H1 (cell line): ENCODE measurements around the gene YWHAE. TPM values are rescaled to one million over a fixed set of nuclear protein-coding genes. Genes with fewer than 3 reads are reported as not detected.

ENCODE experiments used
- CTCF ChIA-PET: fragments of 300-600 bp; sonication (Branson Sonifier 250); formaldehyde crosslinking; loops from one replicate; lab custom pipeline; 2021; ENCODE audit not compliant: partially characterized antibody; lab: Charles Lee
- POLR2A ChIA-PET: fragments of 300-600 bp; sonication (Branson Sonifier 250); formaldehyde crosslinking; loops from one replicate; lab custom pipeline; 2021; ENCODE audit warnings: inconsistent platforms; ENCODE audit not compliant: partially characterized antibody; lab: Charles Lee
- DNase-seq, 2 experiments: peaks; one replicate each; pipeline versions ENCODE4 v3.0.0 to v3.0.0-alpha.2; 2010 to 2022; ENCODE audit warnings: low spot score in 2 of 2, low read depth in 1 of 2, mixed read lengths in 1 of 2
- FAIRE-seq: peaks from 2 replicates; lab custom pipeline; 2011; peaks lifted over from hg19 to GRCh38; lab: Jason Lieb, UNC
- H2AFZ ChIP-seq: 2 replicates; pipeline ENCODE4 v1.8.1; 2012; ENCODE audit warnings: low read length, inconsistent platforms
- H2AK5ac ChIP-seq: 2 replicates; pipeline ENCODE4 v1.6.1; 2013; ENCODE audit warnings: low read depth, low read length
- H2BK120ac ChIP-seq: replicated peaks from 2 replicates; pipeline ENCODE3; 2013; ENCODE audit warnings: low read depth, low read length, inconsistent platforms
- H2BK12ac ChIP-seq: 2 replicates; pipeline ENCODE4 v1.6.1; 2013; ENCODE audit warnings: low read depth, low read length
- H2BK15ac ChIP-seq: 2 replicates; pipeline ENCODE4 v1.6.1; 2013; ENCODE audit warnings: low read length
- H2BK20ac ChIP-seq: 2 replicates; pipeline ENCODE4 v1.6.1; 2013; ENCODE audit warnings: low read length
- H2BK5ac ChIP-seq: 2 replicates; pipeline ENCODE4 v1.6.1; 2013; ENCODE audit warnings: low read depth, low read length
- H3K14ac ChIP-seq: 2 replicates; pipeline ENCODE4 v1.6.1; 2013; ENCODE audit warnings: inconsistent platforms; ENCODE audit not compliant: insufficient read length
- H3K18ac ChIP-seq: 2 replicates; pipeline ENCODE4 v1.6.1; 2013; ENCODE audit warnings: low read length; ENCODE audit errors: extremely low read depth
- H3K23ac ChIP-seq: 2 replicates; pipeline ENCODE4 v1.6.1; 2013; ENCODE audit warnings: inconsistent platforms; ENCODE audit not compliant: insufficient read length
- H3K23me2 ChIP-seq: 2 replicates; pipeline ENCODE4 v1.6.1; 2013; ENCODE audit warnings: low read depth, low read length
- H3K27ac ChIP-seq: 2 replicates; pipeline ENCODE4 v1.6.1; 2011; ENCODE audit warnings: low read depth, low read length, inconsistent platforms
- H3K27me3 ChIP-seq, 4 experiments: replicated peaks in 1 of 4; 1 replicate in 1 of 4; 2 replicates in 3 of 4; pipeline versions ENCODE4 v1.6.1 to v1.8.1; 2011 to 2013; ENCODE audit warnings: low read length in 3 of 4, mild to moderate bottlenecking in 3 of 4, inconsistent platforms in 2 of 4, mixed read lengths in 2 of 4, moderate library complexity in 1 of 4; ENCODE audit not compliant: control insufficient read depth in 3 of 4, insufficient read depth in 3 of 4; ENCODE audit errors: extremely low read depth in 1 of 4
- H3K36me3 ChIP-seq, 4 experiments: 2 replicates each; pipeline versions ENCODE4 v1.6.1 to v1.8.1; 2011 to 2013; ENCODE audit warnings: mild to moderate bottlenecking in 4 of 4, low read length in 3 of 4, moderate library complexity in 2 of 4, control low read depth in 1 of 4, inconsistent platforms in 1 of 4; ENCODE audit not compliant: insufficient read depth in 4 of 4, control insufficient read depth in 2 of 4
- H3K4ac ChIP-seq: replicated peaks from 2 replicates; pipeline ENCODE3; 2013; ENCODE audit warnings: low read length, low read depth, mixed read lengths, inconsistent platforms; ENCODE audit not compliant: insufficient read length
- H3K4me1 ChIP-seq, 4 experiments: replicated peaks in 1 of 4; 1 replicate in 1 of 4; 2 replicates in 3 of 4; pipeline versions ENCODE4 v1.6.1 to v1.8.1; 2011 to 2013; ENCODE audit warnings: low read length in 3 of 4, inconsistent platforms in 2 of 4, mixed read lengths in 1 of 4; ENCODE audit not compliant: insufficient read depth in 4 of 4, control insufficient read depth in 3 of 4
- H3K4me2 ChIP-seq, 2 experiments: 2 replicates each; pipeline versions ENCODE4 v1.6.1 to v1.8.1; 2011 to 2013; ENCODE audit warnings: low read depth in 2 of 2, low read length in 2 of 2, control low read depth in 1 of 2, inconsistent platforms in 1 of 2, mild to moderate bottlenecking in 1 of 2; ENCODE audit not compliant: insufficient read depth in 1 of 2
- H3K4me3 ChIP-seq, 4 experiments: fragments of 200-600, 300-600 bp in 1 of 4; sonication (generic), shearing (Covaris generic), sonication (Bioruptor Twin) in 1 of 4; 2 replicates each; pipeline versions ENCODE4 v1.5.1 to v1.8.1; 2011 to 2016; ENCODE audit warnings: low read length in 4 of 4, low read depth in 3 of 4, control low read depth in 2 of 4, inconsistent platforms in 2 of 4, mild to moderate bottlenecking in 2 of 4, mixed read lengths in 1 of 4, moderate library complexity in 1 of 4; ENCODE audit not compliant: insufficient read depth in 2 of 4; ENCODE audit errors: extremely low read depth in 1 of 4
- H3K56ac ChIP-seq: replicated peaks from 2 replicates; pipeline ENCODE3; 2013; ENCODE audit warnings: low read depth, mild to moderate bottlenecking, mixed read lengths, low read length, inconsistent platforms; ENCODE audit not compliant: insufficient read length
- H3K79me1 ChIP-seq: 2 replicates; pipeline ENCODE4 v1.6.1; 2013; ENCODE audit warnings: low read depth, low read length, control low read depth
- H3K79me2 ChIP-seq, 2 experiments: 2 replicates each; pipeline versions ENCODE4 v1.6.1 to v1.8.1; 2012 to 2013; ENCODE audit warnings: low read length in 2 of 2, mild to moderate bottlenecking in 2 of 2, inconsistent platforms in 1 of 2; ENCODE audit not compliant: insufficient read depth in 2 of 2, control insufficient read depth in 1 of 2
- H3K9ac ChIP-seq, 4 experiments: replicated peaks in 1 of 4; 1 replicate in 1 of 4; 2 replicates in 3 of 4; pipeline versions ENCODE4 v1.6.1 to v1.8.1; 2011 to 2013; ENCODE audit warnings: low read depth in 3 of 4, low read length in 3 of 4, control low read depth in 2 of 4, mild to moderate bottlenecking in 2 of 4, moderate library complexity in 2 of 4, inconsistent platforms in 1 of 4; ENCODE audit errors: extremely low read depth in 1 of 4
- H3K9me3 ChIP-seq, 2 experiments: 2 replicates each; pipeline versions ENCODE4 v1.6.1 to v1.8.1; 2012 to 2013; ENCODE audit warnings: mild to moderate bottlenecking in 2 of 2, moderate library complexity in 2 of 2, control low read depth in 1 of 2, inconsistent platforms in 1 of 2, low read depth in 1 of 2, low read length in 1 of 2, mixed read lengths in 1 of 2; ENCODE audit not compliant: insufficient read depth in 2 of 2
- H4K20me1 ChIP-seq, 2 experiments: replicated peaks in 1 of 2; 2 replicates each; pipeline versions ENCODE3 to v1.8.1; 2011 to 2013; ENCODE audit warnings: inconsistent platforms in 2 of 2, low read length in 2 of 2, mild to moderate bottlenecking in 1 of 2; ENCODE audit not compliant: insufficient read depth in 2 of 2, control insufficient read depth in 1 of 2
- H4K5ac ChIP-seq: 2 replicates; pipeline ENCODE4 v1.6.1; 2013; ENCODE audit warnings: low read length, low read depth, mixed read lengths, inconsistent platforms; ENCODE audit not compliant: insufficient read length
- H4K8ac ChIP-seq: 2 replicates; pipeline ENCODE4 v1.8.0; 2013; ENCODE audit warnings: mild to moderate bottlenecking, moderate library complexity, low read length, inconsistent platforms; ENCODE audit not compliant: insufficient read depth; ENCODE audit errors: extremely low read depth
- H4K91ac ChIP-seq: replicated peaks from 2 replicates; pipeline ENCODE3; 2013; ENCODE audit warnings: low read length, mixed read lengths, inconsistent platforms; ENCODE audit not compliant: insufficient read length
- ASH2L ChIP-seq: fragments of 200-600, 300-600 bp; sonication (generic); IDR thresholded peaks from one replicate; pipeline ENCODE4 v1.7.1; 2017; ENCODE audit warnings: low read length
- CBX8 ChIP-seq: fragments of 300-800, 300-1000 bp; sonication (generic); IDR thresholded peaks from 2 replicates; pipeline ENCODE4 v1.7.1; 2016; ENCODE audit warnings: low read depth, low read length, borderline replicate concordance
- CHD2 ChIP-seq: IDR thresholded peaks from 2 replicates; pipeline ENCODE4 v1.6.1; 2012; ENCODE audit warnings: low read length, improper control_type of control experiment
- EGR1 ChIP-seq: IDR thresholded peaks from 2 replicates; pipeline ENCODE4 v1.6.1; 2011; ENCODE audit warnings: low read depth, low read length, borderline replicate concordance
- EZH2 ChIP-seq: fragments of 200-600 bp; sonication (generic); IDR thresholded peaks from 2 replicates; pipeline ENCODE4 v1.7.1; 2012; ENCODE audit warnings: low read depth, mild to moderate bottlenecking, moderate library complexity, low read length, inconsistent platforms; ENCODE audit not compliant: severe bottlenecking
- NANOG ChIP-seq: IDR thresholded peaks from 2 replicates; pipeline ENCODE4 v1.6.1; 2011; ENCODE audit warnings: low read length, low read depth, mild to moderate bottlenecking, inconsistent platforms; ENCODE audit not compliant: insufficient read depth, poor library complexity, severe bottlenecking
- NRF1 ChIP-seq: IDR thresholded peaks from 2 replicates; pipeline ENCODE4 v1.6.1; 2011; ENCODE audit warnings: mild to moderate bottlenecking, low read depth, low read length, improper control_type of control experiment
- RNF2 ChIP-seq: fragments of 200-900, 300-1000 bp; sonication (generic); IDR thresholded peaks from 2 replicates; pipeline ENCODE4 v1.7.1; 2016; ENCODE audit warnings: borderline replicate concordance, low read depth, mild to moderate bottlenecking, antibody characterized with exemption, low read length; ENCODE audit not compliant: poor library complexity, severe bottlenecking; ENCODE audit errors: missing control alignments
- SIN3A ChIP-seq, 2 experiments: IDR thresholded peaks in 1 of 2; conservative IDR thresholded peaks in 1 of 2; 2 replicates each; pipeline ENCODE4 v1.6.1; 2011 to 2012; ENCODE audit warnings: low read length in 2 of 2, improper control_type of control experiment in 1 of 2, low read depth in 1 of 2, mild to moderate bottlenecking in 1 of 2
- SP2 ChIP-seq: IDR thresholded peaks from 2 replicates; pipeline ENCODE4 v1.6.1; 2012; ENCODE audit warnings: mild to moderate bottlenecking, low read length, inconsistent platforms
- SP4 ChIP-seq: IDR thresholded peaks from 2 replicates; pipeline ENCODE4 v1.6.1; 2012; ENCODE audit warnings: low read length, inconsistent platforms
- TCF12 ChIP-seq: IDR thresholded peaks from 2 replicates; pipeline ENCODE4 v1.6.1; 2011; ENCODE audit warnings: low read depth, mild to moderate bottlenecking, low read length
- WGBS, 2 experiments: shearing (Covaris generic) in 1 of 2; methylation state at CpG; one replicate each; pipeline versions ENCODE4 v1.1.6 to v1.1.7; 2013 to 2015; ENCODE audit warnings: low lambda C conversion rate in 2 of 2, mixed read lengths in 2 of 2, inconsistent platforms in 1 of 2, low coverage in 1 of 2, missing lambda C conversion rate in 1 of 2; ENCODE audit not compliant: insufficient replicate concordance in 2 of 2, insufficient coverage in 1 of 2, insufficient read length in 1 of 2; ENCODE audit errors: extremely low coverage in 1 of 2, missing lambda C conversion rate in 1 of 2; 5-methylcytosine and 5-hydroxymethylcytosine counted together
- polyA plus RNA-seq, 7 experiments: library from polyadenylated mRNA; depleted of rRNA in 3 of 7; stranded (reverse) in 5 of 7; unstranded in 2 of 7; fragments of >200 nt in 5 of 7; fragments of 200-250 nt in 2 of 7; gene quantifications; 1 replicate in 5 of 7; 2 replicates in 1 of 7; 4 replicates in 1 of 7; pipeline versions ENCODE4 v1.2.1 to v1.2.3, GENCODE V29; 2011 to 2013; ENCODE audit warnings: missing spikeins in 2 of 7, mixed read lengths in 2 of 7
- total RNA-seq: library from RNA; stranded (reverse); fragmentation: NEBNext Ultra II Directional; extraction: Animal tissue kit (Norgen Biotek cat#: 25700); gene quantifications from 2 replicates; pipeline ENCODE4 v1.2.1, GENCODE V29; 2021
- TF ChIP-seq, protein P1 (sequence below): IDR thresholded peaks from 2 replicates; pipeline ENCODE4 v1.6.1; 2011; ENCODE audit warnings: low read length, improper control_type of control experiment

The YWHAE gene
- total and polyA plus RNA-seq, 2 of the 8 experiments (the other 6 are each of a cell fraction or from before 2014, with no cell fraction given), result 559 to 1,186 TPM

DNA sequence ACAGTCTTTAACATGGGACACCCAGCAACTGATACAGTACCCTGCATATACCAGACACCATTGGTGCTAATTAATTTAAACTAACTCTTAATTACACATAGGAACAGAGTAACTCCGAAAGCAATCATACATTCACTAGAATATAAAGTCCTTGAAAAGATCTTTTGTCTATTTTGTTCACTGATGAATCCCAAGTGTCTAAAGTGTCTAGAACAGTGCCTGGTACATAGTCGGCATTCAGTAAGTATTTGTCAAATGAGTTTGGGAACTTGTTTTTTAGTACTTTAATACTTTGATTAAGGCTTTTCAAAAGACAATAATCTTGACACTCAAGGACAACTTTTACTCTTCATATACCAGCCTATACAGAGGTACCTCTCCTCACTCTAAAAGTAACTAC, 13.8 kb downstream of the YWHAE start:
- peaks cover 89 to 99% of the 10 kb centered on the region in 2 experiments for H3K79me2 ChIP-seq
- POLR2A ChIA-PET, result interaction anchor here (0.6 to 5.1 kb wide), 10 partner anchors 9 to 134 kb away, joined by 3 to 52 read pairs (median 4); partner anchors contain the start of gene YWHAE
- TF ChIP-seq CBX8 (no peak), SP4 (no peak), EGR1 (no peak), SIN3A (conservative IDR thresholded peaks at IDR 0.05 in 1 of 2, IDR thresholded peaks at IDR 0.05 in 1 of 2; ENCODE audit: low read depth in 1 of 2, low read length in 2 of 2) (no peak), SP2 (no peak), TCF12 (no peak), EZH2 (no peak), RNF2 (no peak), ASH2L (no peak), NRF1 (no peak), NANOG (no peak), CHD2 (no peak)
- TF ChIP-seq, protein P1, sequence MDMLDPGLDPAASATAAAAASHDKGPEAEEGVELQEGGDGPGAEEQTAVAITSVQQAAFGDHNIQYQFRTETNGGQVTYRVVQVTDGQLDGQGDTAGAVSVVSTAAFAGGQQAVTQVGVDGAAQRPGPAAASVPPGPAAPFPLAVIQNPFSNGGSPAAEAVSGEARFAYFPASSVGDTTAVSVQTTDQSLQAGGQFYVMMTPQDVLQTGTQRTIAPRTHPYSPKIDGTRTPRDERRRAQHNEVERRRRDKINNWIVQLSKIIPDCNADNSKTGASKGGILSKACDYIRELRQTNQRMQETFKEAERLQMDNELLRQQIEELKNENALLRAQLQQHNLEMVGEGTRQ, result no peak

More for the DNA sequence above, 13.8 kb downstream of the YWHAE start:
- H3K4me1 ChIP-seq, result peaks cover 0 to 6% (median 1%) of the 10 kb centered on the region in 4 experiments; a peak in 3 of 7 replicates
- peaks cover 42 to 49% of the 10 kb centered on the region in 2 experiments for H4K20me1 ChIP-seq
- no peak overlapping the region for H3K4me3 ChIP-seq
- H2BK20ac ChIP-seq, result no peak overlapping the region
- H4K91ac ChIP-seq, result no peak overlapping the region
- H2BK12ac ChIP-seq, result no peak overlapping the region
- CTCF ChIA-PET, result interaction anchor here (1.0 to 3.2 kb wide), 3 partner anchors 21 to 46 kb away, joined by 4 to 18 read pairs (median 10); no protein-coding TSS in a partner anchor
- no peak overlapping the region for H3K4me2 ChIP-seq
- H3K27me3 ChIP-seq, result no peaks in the 10 kb centered on the region
- no peak overlapping the region for H2AFZ ChIP-seq
- H2BK15ac ChIP-seq, result no peak overlapping the region
- H2AK5ac ChIP-seq, result no peak overlapping the region
- H3K23me2 ChIP-seq, result no peaks in the 10 kb centered on the region
- WGBS, 2 experiments, result 88% methylated on average over 2 of the region's 2 CpGs; no CpG with 5 or more reads in 1 of the 2 experiments
- no peak overlapping the region for H3K9ac ChIP-seq
- no peak overlapping the region for H4K5ac ChIP-seq
- H3K9me3 ChIP-seq, result no peaks in the 10 kb centered on the region
- H2BK120ac ChIP-seq, result no peak overlapping the region
- H3K23ac ChIP-seq, result no peak overlapping the region
- FAIRE-seq (no peak), DNase-seq (no peak)
- no peak overlapping the region for H3K27ac ChIP-seq
- no peaks in the 10 kb centered on the region; the same call in 1 of the 2 replicates for H3K79me1 ChIP-seq
- H2BK5ac ChIP-seq, result no peak overlapping the region
- no peak overlapping the region for H3K4ac ChIP-seq
- H3K36me3 ChIP-seq, result no peaks in the 10 kb centered on the region; a peak in 1 of 8 replicates
- H4K8ac ChIP-seq, result no peak overlapping the region
- no peak overlapping the region for H3K56ac ChIP-seq
- H3K18ac ChIP-seq, result no peak overlapping the region
- no peak overlapping the region for H3K14ac ChIP-seq
